ENCODE results near the gene IHH. TPM values are rescaled to one million over a fixed set of nuclear protein-coding genes. Genes with fewer than 3 reads are reported as not detected.

Gene IHH
- total RNA-seq, 1 experiment from 2014 or later = not detected

GRCh38 chr2:219020604-219021365 is 39.9 kb downstream of the IHH start:
- DNase-seq (ENCODE audit: low read depth) = no peak

GRCh38 chr2:219019436-219019835 is 41.3 kb downstream of the IHH start:
- DNase-seq (ENCODE audit: low read depth) = no peak

GRCh38 chr2:219018726-219019125 is 42.0 kb downstream of the IHH start:
- no peak for DNase-seq (ENCODE audit: low read depth)

- no peak for DNase-seq (ENCODE audit: low read depth)
Measured at GRCh38 chr2:219018286-219018685, 42.4 kb downstream of the IHH start.

- no peak for DNase-seq (ENCODE audit: low read depth)
Measured at GRCh38 chr2:219017201-219017931, 43.4 kb downstream of the IHH start.

GRCh38 chr2:219016721-219017120 is 44.0 kb downstream of the IHH start:
- no peak for DNase-seq (ENCODE audit: low read depth)

GRCh38 chr2:219010873-219011272 is 49.8 kb downstream of the IHH start:
- DNase-seq (ENCODE audit: low read depth) = no peak

GRCh38 chr2:219010162-219010756 is 50.5 kb downstream of the IHH start:
- DNase-seq (ENCODE audit: low read depth) = peak; percentile 24

- DNase-seq (ENCODE audit: low read depth) = no peak
Measured at GRCh38 chr2:219009294-219009693, 51.4 kb downstream of the IHH start.

Other genes starting within 250 kb of the IHH start
- not detected in 2 replicates for gene PRKAG3, start 229.1 kb downstream of the IHH start, total RNA-seq (2014; rRNA removed; shearing (Covaris generic))
- gene WNT6, start 201.1 kb downstream of the IHH start, total RNA-seq (2014; rRNA removed; shearing (Covaris generic)) = 0.23 TPM in 1 of 2 replicates, not detected in the other
- 0.11 and 0.12 TPM in 2 replicates for gene WNT10A, start 180.1 kb downstream of the IHH start, total RNA-seq (2014; rRNA removed; shearing (Covaris generic))
- 0.06 TPM in 1 of 2 replicates, not detected in the other for gene CDK5R2, start 101.3 kb downstream of the IHH start, total RNA-seq (2014; rRNA removed; shearing (Covaris generic))
- gene FEV, start 75.7 kb downstream of the IHH start, total RNA-seq (2014; rRNA removed; shearing (Covaris generic)) = 0.34 TPM in 1 of 2 replicates, not detected in the other
- gene CRYBA2, start 67.5 kb downstream of the IHH start, total RNA-seq (2014; rRNA removed; shearing (Covaris generic)) = 2.2 and 4.3 TPM in 2 replicates
- gene CFAP65, start 19.4 kb downstream of the IHH start, total RNA-seq (2014; rRNA removed; shearing (Covaris generic)) = 0.11 TPM in 1 of 2 replicates, not detected in the other
- gene NHEJ1, start 99.9 kb upstream of the IHH start, total RNA-seq (2014; rRNA removed; shearing (Covaris generic)) = 13.6 and 22.0 TPM in 2 replicates
- gene SLC23A3, start 109.1 kb upstream of the IHH start, total RNA-seq (2014; rRNA removed; shearing (Covaris generic)) = 0.63 and 0.86 TPM in 2 replicates
- 36.2 and 41.3 TPM in 2 replicates for gene CNPPD1, start 116.0 kb upstream of the IHH start, total RNA-seq (2014; rRNA removed; shearing (Covaris generic))
- 33.3 and 48.8 TPM in 2 replicates for gene RETREG2, start 117.4 kb upstream of the IHH start, total RNA-seq (2014; rRNA removed; shearing (Covaris generic))
- gene ZFAND2B, start 145.9 kb upstream of the IHH start, total RNA-seq (2014; rRNA removed; shearing (Covaris generic)) = 31.2 and 32.3 TPM in 2 replicates
- 9.0 and 10.5 TPM in 2 replicates for gene ABCB6, start 158.0 kb upstream of the IHH start, total RNA-seq (2014; rRNA removed; shearing (Covaris generic))
- gene ATG9A, start 168.7 kb upstream of the IHH start, total RNA-seq (2014; rRNA removed; shearing (Covaris generic)) = 27.1 and 56.9 TPM in 2 replicates
- 25.2 and 25.8 TPM in 2 replicates for gene ANKZF1, start 168.9 kb upstream of the IHH start, total RNA-seq (2014; rRNA removed; shearing (Covaris generic))
- 2.7 and 3.2 TPM in 2 replicates for gene GLB1L, start 184.5 kb upstream of the IHH start, total RNA-seq (2014; rRNA removed; shearing (Covaris generic))
- 5.4 and 8.9 TPM in 2 replicates for gene STK16, start 184.6 kb upstream of the IHH start, total RNA-seq (2014; rRNA removed; shearing (Covaris generic))
- gene TUBA4B, start 192.3 kb upstream of the IHH start, total RNA-seq (2014; rRNA removed; shearing (Covaris generic)) = not detected in 2 replicates
- 65.0 and 79.9 TPM in 2 replicates for gene TUBA4A, start 193.0 kb upstream of the IHH start, total RNA-seq (2014; rRNA removed; shearing (Covaris generic))
- 19.9 and 20.2 TPM in 2 replicates for gene DNAJB2, start 218.4 kb upstream of the IHH start, total RNA-seq (2014; rRNA removed; shearing (Covaris generic))
- gene PTPRN, start 248.5 kb upstream of the IHH start, total RNA-seq (2014; rRNA removed; shearing (Covaris generic)) = 0.21 and 1.3 TPM in 2 replicates

All from Daoy (cell line).